ENCODE results near the gene SPATA2.

- TF ChIP-seq ZBTB44 (CRISPR knock-in tag; IDR thresholded peaks at IDR 0.05) (no peak), TAF1 (CRISPR knock-in tag; IDR thresholded peaks at IDR 0.05) (no peak), BCL3 (CRISPR knock-in tag; IDR thresholded peaks at IDR 0.05) (no peak)
Observed at GRCh38 chr20:49872056-49872455, 43.3 kb downstream of the SPATA2 start.

Measured in HepG2 (cell line).